ENCODE results near the gene MYO5C. TPM values are rescaled to one million over a fixed set of nuclear protein-coding genes. Genes with fewer than 3 reads are reported as not detected.
"Not testable (repeated sequence)": the region's sequence is repeated elsewhere in the genome, so short reads cannot be mapped to it uniquely, and the experiment has no call there.

The MYO5C gene
- total RNA-seq, 4 donors from 2014 or later, result 17.8 to 25.5 (median 23.6) TPM

DNA sequence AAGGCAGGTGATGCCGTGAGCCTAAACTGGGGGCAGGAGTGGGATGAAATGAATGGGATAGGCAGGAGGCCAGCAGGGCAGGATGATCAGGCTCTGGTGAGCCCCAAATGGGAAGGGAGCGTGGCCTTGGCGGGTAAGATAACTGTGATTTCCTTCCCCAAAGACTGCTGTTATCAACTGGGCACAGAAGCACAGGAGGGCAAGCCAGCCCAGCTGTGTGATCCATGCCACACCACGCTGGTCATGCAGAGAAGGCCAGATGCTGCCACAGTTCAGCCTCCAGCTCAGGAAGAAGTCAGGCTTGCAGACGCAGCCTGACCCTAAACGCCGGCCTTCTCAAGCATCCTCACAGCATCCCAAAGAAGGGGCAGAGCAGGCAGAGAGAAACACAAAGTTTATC lies 52.3 kb downstream of the MYO5C start:
- no peaks in the 10 kb centered on the region for H3K9me3 ChIP-seq
- WGBS, 2 donors, result 89 to 93% methylated on average over 3 to 4 of the region's 7 CpGs
- TF ChIP-seq, protein P1, sequence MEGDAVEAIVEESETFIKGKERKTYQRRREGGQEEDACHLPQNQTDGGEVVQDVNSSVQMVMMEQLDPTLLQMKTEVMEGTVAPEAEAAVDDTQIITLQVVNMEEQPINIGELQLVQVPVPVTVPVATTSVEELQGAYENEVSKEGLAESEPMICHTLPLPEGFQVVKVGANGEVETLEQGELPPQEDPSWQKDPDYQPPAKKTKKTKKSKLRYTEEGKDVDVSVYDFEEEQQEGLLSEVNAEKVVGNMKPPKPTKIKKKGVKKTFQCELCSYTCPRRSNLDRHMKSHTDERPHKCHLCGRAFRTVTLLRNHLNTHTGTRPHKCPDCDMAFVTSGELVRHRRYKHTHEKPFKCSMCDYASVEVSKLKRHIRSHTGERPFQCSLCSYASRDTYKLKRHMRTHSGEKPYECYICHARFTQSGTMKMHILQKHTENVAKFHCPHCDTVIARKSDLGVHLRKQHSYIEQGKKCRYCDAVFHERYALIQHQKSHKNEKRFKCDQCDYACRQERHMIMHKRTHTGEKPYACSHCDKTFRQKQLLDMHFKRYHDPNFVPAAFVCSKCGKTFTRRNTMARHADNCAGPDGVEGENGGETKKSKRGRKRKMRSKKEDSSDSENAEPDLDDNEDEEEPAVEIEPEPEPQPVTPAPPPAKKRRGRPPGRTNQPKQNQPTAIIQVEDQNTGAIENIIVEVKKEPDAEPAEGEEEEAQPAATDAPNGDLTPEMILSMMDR (IDR thresholded peaks at IDR 0.05), result no peak
- TF ChIP-seq POLR2A (IDR thresholded peaks at IDR 0.05), result no peak
- no peak overlapping the region for H3K27ac ChIP-seq
- H3K4me1 ChIP-seq, result no peaks in the 10 kb centered on the region
- DNase-seq, result no peak
- no peak overlapping the region for H3K4me3 ChIP-seq
- H3K36me3 ChIP-seq, result peaks cover 0 to 86% (median 0%) of the 10 kb centered on the region in 3 donors
- intact Hi-C loops (cut with DNase I), result no loop called here
- no peaks in the 10 kb centered on the region for H3K27me3 ChIP-seq

- Histone ChIP-seq H3K27ac (no peak overlapping the region), H3K27me3 (no peaks in the 10 kb centered on the region), H3K4me1 (no peaks in the 10 kb centered on the region), H3K4me3 (no peak overlapping the region), H3K9me3 (no peaks in the 10 kb centered on the region), H3K36me3 (peaks cover 0 to 86% (median 0%) of the 10 kb centered on the region in 3 donors)
- TF ChIP-seq, protein P1 (IDR thresholded peaks at IDR 0.05), result no peak
- no peak for TF ChIP-seq POLR2A (IDR thresholded peaks at IDR 0.05)
- intact Hi-C loops (cut with DNase I), result no loop called here
- WGBS, 2 donors, result 81 to 90% methylated on average over 2 to 4 of the region's 4 CpGs
- no peak for DNase-seq
Measured at GRCh38 chr15:52241489-52241888, 54.1 kb downstream of the MYO5C start.

DNA sequence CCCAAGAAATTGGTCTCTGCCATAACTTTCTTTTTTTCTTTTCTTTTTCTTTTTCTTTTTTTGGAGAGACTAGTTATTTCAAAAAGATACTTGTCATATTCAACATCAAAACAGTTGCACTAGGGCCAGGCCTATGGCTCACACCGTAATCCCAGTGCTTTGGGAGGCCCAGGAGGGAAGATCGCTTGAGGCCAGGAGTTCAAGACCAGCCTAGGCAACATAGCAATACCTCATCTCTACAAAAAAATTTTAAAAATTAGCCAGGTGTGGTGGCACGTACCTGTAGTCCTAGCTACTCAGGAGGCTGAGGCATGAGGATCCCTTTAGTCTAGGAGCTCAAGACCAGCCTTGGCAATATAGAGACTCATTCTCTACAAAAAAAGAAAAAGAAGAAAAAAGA lies 55.4 kb downstream of the MYO5C start:
- H3K36me3 ChIP-seq, result peaks cover 0 to 86% (median 0%) of the 10 kb centered on the region in 3 donors
- no peak for TF ChIP-seq POLR2A (IDR thresholded peaks at IDR 0.05)
- TF ChIP-seq, protein P1 (IDR thresholded peaks at IDR 0.05), result no peak
- no peaks in the 10 kb centered on the region for H3K27me3 ChIP-seq
- intact Hi-C loops (cut with DNase I), result no loop called here
- no peak for DNase-seq
- no peaks in the 10 kb centered on the region for H3K4me1 ChIP-seq
- H3K27ac ChIP-seq, result no peak overlapping the region
- no peak overlapping the region for H3K4me3 ChIP-seq
- H3K9me3 ChIP-seq, result no peaks in the 10 kb centered on the region
- 90 to 100% methylated on average over 2 to 3 of the region's 3 CpGs for WGBS, 2 donors

GRCh38 chr15:52238989-52239525 lies 56.5 kb downstream of the MYO5C start:
- intact Hi-C loops (cut with DNase I); H3K27me3 ChIP-seq; H3K9me3 ChIP-seq; H3K27ac ChIP-seq; H3K4me3 ChIP-seq; H3K4me1 ChIP-seq; DNase-seq: not testable (repeated sequence)
- WGBS, 2 donors, result 69 to 83% methylated on average over 4 to 9 of the region's 13 CpGs
- H3K36me3 ChIP-seq, result peaks cover 0 to 86% (median 0%) of the 10 kb centered on the region in 3 donors

DNA sequence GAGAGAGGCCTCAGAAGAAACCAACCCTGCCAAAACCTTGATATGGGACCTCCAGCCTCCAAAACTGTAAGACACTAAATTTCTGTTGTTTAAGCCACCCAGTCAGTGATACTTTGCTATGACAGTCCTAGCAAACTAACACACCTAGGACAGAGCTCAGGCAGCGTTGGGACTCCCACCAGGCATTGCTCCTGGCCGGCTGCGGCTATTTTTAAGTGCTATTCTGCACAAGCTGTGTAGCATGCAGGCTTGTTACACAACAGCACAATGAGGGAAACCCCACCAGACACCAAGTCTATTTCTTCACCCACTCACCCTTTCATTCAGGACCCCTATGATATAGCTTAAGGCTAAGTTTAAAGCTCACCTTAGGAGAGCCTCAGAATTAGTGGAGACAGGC lies 57.5 kb downstream of the MYO5C start:
- H3K4me3 ChIP-seq, result no peak overlapping the region
- H3K27me3 ChIP-seq, result no peaks in the 10 kb centered on the region
- intact Hi-C loops (cut with DNase I), result no loop called here
- no peaks in the 10 kb centered on the region for H3K9me3 ChIP-seq
- H3K27ac ChIP-seq, result no peak overlapping the region
- TF ChIP-seq, protein P1 (IDR thresholded peaks at IDR 0.05), result no peak
- no peak for TF ChIP-seq POLR2A (IDR thresholded peaks at IDR 0.05)
- no peak for DNase-seq
- no peaks in the 10 kb centered on the region for H3K4me1 ChIP-seq
- no CpG with 5 or more reads among the region's 3 CpGs for WGBS, 2 donors
- H3K36me3 ChIP-seq, result peaks cover 0 to 85% (median 0%) of the 10 kb centered on the region in 3 donors

DNA sequence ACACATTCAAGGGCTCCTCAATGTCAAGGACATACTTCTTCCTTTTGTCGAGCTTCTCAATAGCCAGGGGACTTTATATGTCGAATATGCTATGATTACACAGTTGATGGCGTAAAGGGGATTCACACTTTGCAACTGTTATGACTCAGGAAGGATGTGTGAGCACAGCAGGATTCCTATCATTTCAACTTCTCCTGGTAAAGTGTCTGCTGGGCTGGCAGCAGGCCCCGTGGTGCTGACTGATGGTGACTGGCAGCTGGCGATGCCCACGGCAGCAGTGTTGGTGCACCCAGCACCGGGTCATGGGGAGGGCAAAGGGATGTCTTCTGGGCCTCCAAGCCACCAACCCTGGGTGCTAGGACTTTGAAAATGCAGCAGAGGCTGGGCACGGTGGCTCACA lies 59.6 kb downstream of the MYO5C start:
- Histone ChIP-seq H3K27me3 (no peaks in the 10 kb centered on the region), H3K36me3 (peaks cover 0 to 80% (median 0%) of the 10 kb centered on the region in 3 donors), H3K9me3 (no peaks in the 10 kb centered on the region), H3K4me1 (no peaks in the 10 kb centered on the region), H3K27ac (no peak overlapping the region), H3K4me3 (no peak overlapping the region)
- intact Hi-C loops (cut with DNase I), result no loop called here
- DNase-seq, result no peak
- WGBS, 2 donors, result 71 to 84% methylated on average over 4 to 6 of the region's 8 CpGs
- TF ChIP-seq, protein P1 (IDR thresholded peaks at IDR 0.05), result no peak
- no peak for TF ChIP-seq POLR2A (IDR thresholded peaks at IDR 0.05)

Measured in esophagus squamous epithelium (tissue), 5 donors.